ENCODE results near the gene CCHCR1.

GRCh38 chr6:31121131-31121790 is 36.3 kb downstream of the CCHCR1 start:
- TF ChIP-seq CTCF (IDR thresholded peaks at IDR 0.05) (no peak), POLR2A (IDR thresholded peaks at IDR 0.05) (no peak)

All from esophagus squamous epithelium (tissue), 4 donors.